Measurements from ENCODE around the gene ADNP2. TPM values are rescaled to one million over a fixed set of nuclear protein-coding genes. Genes with fewer than 3 reads are reported as not detected.
A peak's percentile ranks its signal among the peaks of the same experiment; 100 is the strongest.

Gene ADNP2
- total and polyA plus RNA-seq, 2 donors from 2014 or later = 6.0 to 21.1 TPM

DNA sequence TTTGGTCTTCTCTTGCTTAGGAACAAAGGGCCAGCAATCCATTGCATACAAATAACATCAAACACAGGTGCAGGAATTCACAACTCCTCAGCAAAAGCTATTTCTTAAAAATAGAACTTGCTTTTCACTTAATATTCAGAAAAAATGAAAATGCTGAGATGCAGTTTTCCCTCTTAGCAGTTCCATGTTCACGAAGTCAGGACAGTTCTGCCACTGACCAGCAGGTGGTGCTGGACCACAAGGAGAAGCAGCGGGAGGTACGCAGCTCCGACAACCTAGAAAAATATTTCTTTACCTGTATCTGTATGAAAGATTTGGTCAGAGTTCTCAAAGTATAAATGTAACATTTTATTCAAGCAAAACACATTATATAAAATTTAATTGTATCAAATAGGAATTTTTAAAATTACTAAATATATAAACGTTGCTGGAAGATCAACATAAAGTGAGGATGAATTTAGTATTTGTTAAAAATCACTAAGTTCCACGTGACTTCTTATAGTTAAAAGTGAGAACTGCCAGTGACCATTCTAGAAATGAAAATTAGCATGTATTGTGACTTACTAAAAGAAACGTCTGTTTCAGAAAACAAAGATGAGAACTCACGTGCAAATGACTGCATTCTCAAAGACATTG, 48.8 kb downstream of the ADNP2 start:
- Histone ChIP-seq H3K27me3 (ENCODE audit: control insufficient read depth, insufficient read depth, low read length) (no peaks in the 10 kb centered on the region), H3K27ac (ENCODE audit: low read depth in 2 of 2, low read length in 2 of 2) (no peak overlapping the region), H3K4me1 (ENCODE audit: control insufficient read depth in 2 of 3, insufficient read depth in 2 of 3, low read depth in 1 of 3, low read length in 3 of 3) (no peaks in the 10 kb centered on the region), H3K36me3 (ENCODE audit: control insufficient read depth in 2 of 3, insufficient read depth in 3 of 3, low read length in 3 of 3) (no peaks in the 10 kb centered on the region), H3K9ac (ENCODE audit: low read length in 3 of 3) (no peak overlapping the region), H3K4me3 (ENCODE audit: low read length in 3 of 3) (no peak overlapping the region), H3K9me3 (ENCODE audit: control insufficient read depth in 2 of 3, insufficient read depth in 1 of 3, low read length in 3 of 3) (no peaks in the 10 kb centered on the region)
- TF ChIP-seq, protein P1, sequence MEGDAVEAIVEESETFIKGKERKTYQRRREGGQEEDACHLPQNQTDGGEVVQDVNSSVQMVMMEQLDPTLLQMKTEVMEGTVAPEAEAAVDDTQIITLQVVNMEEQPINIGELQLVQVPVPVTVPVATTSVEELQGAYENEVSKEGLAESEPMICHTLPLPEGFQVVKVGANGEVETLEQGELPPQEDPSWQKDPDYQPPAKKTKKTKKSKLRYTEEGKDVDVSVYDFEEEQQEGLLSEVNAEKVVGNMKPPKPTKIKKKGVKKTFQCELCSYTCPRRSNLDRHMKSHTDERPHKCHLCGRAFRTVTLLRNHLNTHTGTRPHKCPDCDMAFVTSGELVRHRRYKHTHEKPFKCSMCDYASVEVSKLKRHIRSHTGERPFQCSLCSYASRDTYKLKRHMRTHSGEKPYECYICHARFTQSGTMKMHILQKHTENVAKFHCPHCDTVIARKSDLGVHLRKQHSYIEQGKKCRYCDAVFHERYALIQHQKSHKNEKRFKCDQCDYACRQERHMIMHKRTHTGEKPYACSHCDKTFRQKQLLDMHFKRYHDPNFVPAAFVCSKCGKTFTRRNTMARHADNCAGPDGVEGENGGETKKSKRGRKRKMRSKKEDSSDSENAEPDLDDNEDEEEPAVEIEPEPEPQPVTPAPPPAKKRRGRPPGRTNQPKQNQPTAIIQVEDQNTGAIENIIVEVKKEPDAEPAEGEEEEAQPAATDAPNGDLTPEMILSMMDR (IDR thresholded peaks at IDR 0.05; ENCODE audit: borderline replicate concordance, extremely low read depth, insufficient read depth) = peak; percentile 94
- FAIRE-seq (peak; percentile 93), DNase-seq (peak in 4 of 5 donors; percentile 76 to 82 (median 80))
- intact Hi-C loops (cut with DNase I) = no loop called here

DNA sequence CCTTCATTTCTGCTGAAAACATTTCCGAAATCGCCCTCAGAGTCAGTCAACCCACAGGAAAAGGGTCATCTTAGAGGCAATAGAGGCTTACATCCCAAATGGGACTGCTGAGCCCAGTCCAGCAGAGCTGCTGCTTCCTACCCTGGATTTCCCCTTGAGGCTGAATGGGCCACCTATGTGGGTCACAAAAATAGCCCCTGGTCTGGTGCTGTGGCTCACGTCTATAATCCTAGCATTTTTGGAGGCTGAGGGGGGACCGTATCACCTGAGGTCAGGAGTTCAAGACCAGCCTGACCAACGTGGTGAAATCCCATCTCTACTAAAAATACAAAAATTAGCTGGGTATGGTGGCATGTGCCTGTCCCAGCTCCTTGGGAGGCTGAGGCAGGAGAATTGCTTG, 49.3 kb downstream of the ADNP2 start:
- FAIRE-seq (no peak), DNase-seq (no peak)
- no peaks in the 10 kb centered on the region for H3K36me3 ChIP-seq (ENCODE audit: control insufficient read depth in 2 of 3, insufficient read depth in 3 of 3, low read length in 3 of 3)
- no peaks in the 10 kb centered on the region for H3K27me3 ChIP-seq (ENCODE audit: control insufficient read depth, insufficient read depth, low read length)
- H3K9me3 ChIP-seq (ENCODE audit: control insufficient read depth in 2 of 3, insufficient read depth in 1 of 3, low read length in 3 of 3) = no peaks in the 10 kb centered on the region
- no peak overlapping the region for H3K9ac ChIP-seq (ENCODE audit: low read length in 3 of 3)
- H3K27ac ChIP-seq (ENCODE audit: low read depth in 2 of 2, low read length in 2 of 2) = no peak overlapping the region
- no peak overlapping the region for H3K4me3 ChIP-seq (ENCODE audit: low read length in 3 of 3)
- no peaks in the 10 kb centered on the region for H3K4me1 ChIP-seq (ENCODE audit: control insufficient read depth in 2 of 3, insufficient read depth in 2 of 3, low read depth in 1 of 3, low read length in 3 of 3)
- intact Hi-C loops (cut with DNase I) = no loop called here
- TF ChIP-seq, protein P1 (IDR thresholded peaks at IDR 0.05; ENCODE audit: borderline replicate concordance, extremely low read depth, insufficient read depth) = no peak

DNA sequence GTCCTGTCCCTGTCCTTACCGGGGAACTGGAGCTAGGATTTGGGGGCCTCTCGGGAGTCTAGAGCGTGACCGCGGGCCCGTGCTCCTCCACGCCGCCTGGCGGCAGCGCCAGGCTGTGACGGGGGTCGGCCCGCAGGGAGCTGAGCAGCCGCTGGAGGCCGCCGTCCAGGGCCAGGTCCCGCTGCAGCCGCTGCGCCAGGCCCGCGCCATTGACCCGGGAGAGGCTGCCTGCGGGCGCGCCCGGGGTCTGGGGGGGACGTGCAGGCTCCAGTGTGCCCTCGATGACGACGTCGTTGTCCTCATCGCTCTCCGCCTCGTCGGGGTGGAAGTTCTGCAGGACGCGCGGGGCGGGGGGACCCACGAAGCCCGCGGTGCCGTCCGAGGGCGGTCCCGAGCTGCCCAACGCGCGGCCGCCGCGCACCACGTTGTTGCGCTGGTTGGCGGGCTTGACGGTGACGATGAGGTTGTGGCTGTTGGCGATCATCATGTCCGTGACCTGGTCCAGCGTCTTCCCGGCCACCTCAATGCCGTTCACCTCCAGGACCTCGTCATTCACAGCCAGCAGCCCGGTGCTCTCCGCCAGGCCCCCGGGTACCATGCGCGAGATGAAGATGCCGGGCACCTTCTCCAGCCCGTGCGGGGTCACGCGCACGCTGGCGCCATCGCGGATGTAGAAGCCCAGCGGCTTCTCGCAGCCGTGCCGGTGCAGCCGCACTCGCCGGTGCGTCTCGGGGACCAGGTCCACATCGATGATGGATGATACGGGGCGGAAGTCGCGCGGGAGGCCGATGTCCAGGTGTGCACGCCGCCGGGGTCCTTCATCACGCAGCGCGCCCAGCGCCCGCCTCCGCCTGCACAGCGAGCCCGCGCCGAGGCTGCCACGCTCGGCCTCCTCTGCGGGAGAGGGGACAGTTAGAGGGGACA, 50.9 kb downstream of the ADNP2 start:
- no peaks in the 10 kb centered on the region for H3K36me3 ChIP-seq (ENCODE audit: control insufficient read depth in 2 of 3, insufficient read depth in 3 of 3, low read length in 3 of 3)
- no peak overlapping the region for H3K4me3 ChIP-seq (ENCODE audit: low read length in 3 of 3)
- TF ChIP-seq, protein P1 (IDR thresholded peaks at IDR 0.05; ENCODE audit: borderline replicate concordance, extremely low read depth, insufficient read depth) = peak; percentile 27
- H3K4me1 ChIP-seq (ENCODE audit: control insufficient read depth in 2 of 3, insufficient read depth in 2 of 3, low read depth in 1 of 3, low read length in 3 of 3) = no peaks in the 10 kb centered on the region
- H3K9ac ChIP-seq (ENCODE audit: low read length in 3 of 3) = no peak overlapping the region
- H3K27me3 ChIP-seq (ENCODE audit: control insufficient read depth, insufficient read depth, low read length) = no peaks in the 10 kb centered on the region
- no peak overlapping the region for H3K27ac ChIP-seq (ENCODE audit: low read depth in 2 of 2, low read length in 2 of 2)
- no peaks in the 10 kb centered on the region for H3K9me3 ChIP-seq (ENCODE audit: control insufficient read depth in 2 of 3, insufficient read depth in 1 of 3, low read length in 3 of 3)
- FAIRE-seq = no peak
- intact Hi-C loops (cut with DNase I) = no loop called here
- DNase-seq = peak in 4 of 5 donors; percentile 62 to 76 (median 64)
